Prostate gland (tissue), 2 donors: ENCODE data around the gene NGB.

Experiments
- CTCF ChIP-seq, 4 experiments: fragments of 200-600 bp in 2 of 4; fragments of 450-650 bp in 2 of 4; sonication (generic) in 2 of 4; IDR thresholded peaks; 1 replicate in 3 of 4; 2 replicates in 1 of 4; pipeline ENCODE4 v1.5.1; 2016 to 2019; ENCODE audit warnings: antibody characterized with exemption in 4 of 4, mild to moderate bottlenecking in 2 of 4, moderate library complexity in 2 of 4
- POLR2A ChIP-seq: fragments of 450-650 bp; IDR thresholded peaks from one replicate; pipeline ENCODE4 v1.6.1; 2016; ENCODE audit warnings: antibody characterized with exemption, mild to moderate bottlenecking

DNA sequence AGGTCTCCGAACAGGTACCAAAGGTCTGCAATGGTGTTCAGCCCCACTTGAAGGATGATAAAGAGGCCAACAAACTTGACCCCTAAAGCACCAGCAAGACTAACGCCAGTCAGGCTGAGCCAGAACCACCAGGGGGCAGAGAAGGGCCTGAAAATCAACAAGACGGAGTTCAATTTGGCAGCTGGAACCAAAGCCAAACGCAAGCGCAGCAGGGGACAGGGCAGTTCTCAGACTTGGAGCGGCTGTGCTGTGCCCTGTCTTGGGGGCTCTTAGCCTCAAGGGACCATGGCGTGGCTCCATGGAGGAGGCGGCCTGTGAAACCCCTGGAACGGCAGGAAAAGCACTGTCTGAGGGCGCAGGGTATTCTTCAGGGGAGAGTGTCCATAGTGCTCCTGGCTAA lies 30.1 kb upstream of the NGB start:
- TF ChIP-seq CTCF (IDR thresholded peaks at IDR 0.05), result peak; percentile 36 to 82 (median 74)
- TF ChIP-seq POLR2A, result no peak
